Mammary epithelial cell (primary cell): ENCODE measurements around the gene MDGA2.

Experiments
- EZH2 ChIP-seq: IDR thresholded peaks from 2 replicates; pipeline ENCODE4 v1.6.1; 2012; ENCODE audit warnings: low read length, inconsistent platforms, borderline replicate concordance
- TF ChIP-seq, protein P1 (sequence below), 2 donors: IDR thresholded peaks in 1 of 2; conservative IDR thresholded peaks in 1 of 2; 2 replicates each; pipeline ENCODE4 v1.5.1; 2011 to 2012; ENCODE audit warnings: inconsistent platforms in 2 of 2, low read length in 2 of 2, mild to moderate bottlenecking in 2 of 2, control low read depth in 1 of 2, low read depth in 1 of 2; ENCODE audit not compliant: insufficient read depth in 1 of 2; ENCODE audit errors: extremely low read depth in 1 of 2

- TF ChIP-seq, protein P1, sequence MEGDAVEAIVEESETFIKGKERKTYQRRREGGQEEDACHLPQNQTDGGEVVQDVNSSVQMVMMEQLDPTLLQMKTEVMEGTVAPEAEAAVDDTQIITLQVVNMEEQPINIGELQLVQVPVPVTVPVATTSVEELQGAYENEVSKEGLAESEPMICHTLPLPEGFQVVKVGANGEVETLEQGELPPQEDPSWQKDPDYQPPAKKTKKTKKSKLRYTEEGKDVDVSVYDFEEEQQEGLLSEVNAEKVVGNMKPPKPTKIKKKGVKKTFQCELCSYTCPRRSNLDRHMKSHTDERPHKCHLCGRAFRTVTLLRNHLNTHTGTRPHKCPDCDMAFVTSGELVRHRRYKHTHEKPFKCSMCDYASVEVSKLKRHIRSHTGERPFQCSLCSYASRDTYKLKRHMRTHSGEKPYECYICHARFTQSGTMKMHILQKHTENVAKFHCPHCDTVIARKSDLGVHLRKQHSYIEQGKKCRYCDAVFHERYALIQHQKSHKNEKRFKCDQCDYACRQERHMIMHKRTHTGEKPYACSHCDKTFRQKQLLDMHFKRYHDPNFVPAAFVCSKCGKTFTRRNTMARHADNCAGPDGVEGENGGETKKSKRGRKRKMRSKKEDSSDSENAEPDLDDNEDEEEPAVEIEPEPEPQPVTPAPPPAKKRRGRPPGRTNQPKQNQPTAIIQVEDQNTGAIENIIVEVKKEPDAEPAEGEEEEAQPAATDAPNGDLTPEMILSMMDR (conservative IDR thresholded peaks at IDR 0.05 in 1 of 2, IDR thresholded peaks at IDR 0.05 in 1 of 2; ENCODE audit: extremely low read depth in 1 of 2, insufficient read depth in 1 of 2, low read depth in 1 of 2, low read length in 2 of 2), result no peak
- TF ChIP-seq EZH2, result no peak
Measured at GRCh38 chr14:47422191-47422590, 253.2 kb downstream of the MDGA2 start.
